Panc1 (cell line): ENCODE data around the gene MATCAP1.

Source experiments
- CTCF ChIP-seq: fragments of 450-650 bp; IDR thresholded peaks from 2 replicates; pipeline ENCODE4 v1.5.1; 2017; ENCODE audit warnings: mild to moderate bottlenecking
- REST ChIP-seq, 2 experiments: IDR thresholded peaks; 2 replicates each; pipeline ENCODE4 v1.6.1; 2011 to 2012; ENCODE audit warnings: low read depth in 2 of 2, control low read depth in 1 of 2, low read length in 1 of 2, mild to moderate bottlenecking in 1 of 2, moderate library complexity in 1 of 2; ENCODE audit not compliant: insufficient read depth in 1 of 2
- SIN3A ChIP-seq: IDR thresholded peaks from 2 replicates; pipeline ENCODE4 v1.6.1; 2012; ENCODE audit warnings: low read depth, mild to moderate bottlenecking, low read length, moderate library complexity, borderline replicate concordance; ENCODE audit not compliant: insufficient read depth
- TCF7L2 ChIP-seq: IDR thresholded peaks from 2 replicates; pipeline ENCODE4 v1.6.1; 2011; ENCODE audit warnings: mild to moderate bottlenecking, low read depth, low read length, inconsistent platforms

- no peak for TF ChIP-seq CTCF
- no peak for TF ChIP-seq TCF7L2
- TF ChIP-seq REST (IDR thresholded peaks at IDR 0.05; ENCODE audit: insufficient read depth in 1 of 2, low read depth in 2 of 2, low read length in 1 of 2): no peak
- TF ChIP-seq SIN3A: no peak
These were observed 44.4 kb upstream of the MATCAP1 start for GRCh38 chr16:67228034-67228785.
